ENCODE measurements around the gene CHKB.

DNA sequence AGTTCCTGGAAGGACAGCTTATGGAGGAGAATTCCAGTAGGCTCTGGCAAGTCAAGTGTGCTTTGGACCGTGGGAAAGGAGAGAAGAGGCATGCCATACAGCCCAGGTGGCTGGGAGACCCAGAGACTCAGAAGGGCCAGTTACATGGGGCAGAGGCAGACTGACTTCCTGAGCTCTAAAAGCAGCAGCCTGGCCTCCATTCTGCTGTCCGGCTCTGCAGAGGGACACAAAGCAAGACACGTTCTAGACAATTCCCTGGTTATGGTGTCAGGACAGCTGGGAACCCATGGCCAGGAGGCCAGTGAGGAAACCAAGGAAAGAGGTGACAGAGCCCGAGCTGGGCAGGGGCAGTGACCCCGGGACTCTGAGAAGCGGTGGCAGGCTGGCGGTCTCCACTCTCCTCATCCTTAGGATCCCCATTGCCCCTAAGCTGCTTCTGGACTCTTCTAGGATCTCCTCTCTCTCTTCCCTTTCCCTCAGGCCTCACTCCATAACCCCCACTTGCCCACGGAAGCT, 7.2 kb downstream of the CHKB start:
- TF ChIP-seq, protein P1, sequence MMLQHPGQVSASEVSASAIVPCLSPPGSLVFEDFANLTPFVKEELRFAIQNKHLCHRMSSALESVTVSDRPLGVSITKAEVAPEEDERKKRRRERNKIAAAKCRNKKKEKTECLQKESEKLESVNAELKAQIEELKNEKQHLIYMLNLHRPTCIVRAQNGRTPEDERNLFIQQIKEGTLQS (IDR thresholded peaks at IDR 0.05; ENCODE audit: borderline replicate concordance, extremely low read depth, low read depth, low read length): no peak
- TF ChIP-seq, protein P2, sequence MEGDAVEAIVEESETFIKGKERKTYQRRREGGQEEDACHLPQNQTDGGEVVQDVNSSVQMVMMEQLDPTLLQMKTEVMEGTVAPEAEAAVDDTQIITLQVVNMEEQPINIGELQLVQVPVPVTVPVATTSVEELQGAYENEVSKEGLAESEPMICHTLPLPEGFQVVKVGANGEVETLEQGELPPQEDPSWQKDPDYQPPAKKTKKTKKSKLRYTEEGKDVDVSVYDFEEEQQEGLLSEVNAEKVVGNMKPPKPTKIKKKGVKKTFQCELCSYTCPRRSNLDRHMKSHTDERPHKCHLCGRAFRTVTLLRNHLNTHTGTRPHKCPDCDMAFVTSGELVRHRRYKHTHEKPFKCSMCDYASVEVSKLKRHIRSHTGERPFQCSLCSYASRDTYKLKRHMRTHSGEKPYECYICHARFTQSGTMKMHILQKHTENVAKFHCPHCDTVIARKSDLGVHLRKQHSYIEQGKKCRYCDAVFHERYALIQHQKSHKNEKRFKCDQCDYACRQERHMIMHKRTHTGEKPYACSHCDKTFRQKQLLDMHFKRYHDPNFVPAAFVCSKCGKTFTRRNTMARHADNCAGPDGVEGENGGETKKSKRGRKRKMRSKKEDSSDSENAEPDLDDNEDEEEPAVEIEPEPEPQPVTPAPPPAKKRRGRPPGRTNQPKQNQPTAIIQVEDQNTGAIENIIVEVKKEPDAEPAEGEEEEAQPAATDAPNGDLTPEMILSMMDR (IDR thresholded peaks at IDR 0.05 in 2 of 3, conservative IDR thresholded peaks at IDR 0.05 in 1 of 3; ENCODE audit: control insufficient read depth in 2 of 3, extremely low read depth in 1 of 3, insufficient read depth in 1 of 3, low read depth in 3 of 3, low read length in 3 of 3): no peak
- TF ChIP-seq, protein P3, sequence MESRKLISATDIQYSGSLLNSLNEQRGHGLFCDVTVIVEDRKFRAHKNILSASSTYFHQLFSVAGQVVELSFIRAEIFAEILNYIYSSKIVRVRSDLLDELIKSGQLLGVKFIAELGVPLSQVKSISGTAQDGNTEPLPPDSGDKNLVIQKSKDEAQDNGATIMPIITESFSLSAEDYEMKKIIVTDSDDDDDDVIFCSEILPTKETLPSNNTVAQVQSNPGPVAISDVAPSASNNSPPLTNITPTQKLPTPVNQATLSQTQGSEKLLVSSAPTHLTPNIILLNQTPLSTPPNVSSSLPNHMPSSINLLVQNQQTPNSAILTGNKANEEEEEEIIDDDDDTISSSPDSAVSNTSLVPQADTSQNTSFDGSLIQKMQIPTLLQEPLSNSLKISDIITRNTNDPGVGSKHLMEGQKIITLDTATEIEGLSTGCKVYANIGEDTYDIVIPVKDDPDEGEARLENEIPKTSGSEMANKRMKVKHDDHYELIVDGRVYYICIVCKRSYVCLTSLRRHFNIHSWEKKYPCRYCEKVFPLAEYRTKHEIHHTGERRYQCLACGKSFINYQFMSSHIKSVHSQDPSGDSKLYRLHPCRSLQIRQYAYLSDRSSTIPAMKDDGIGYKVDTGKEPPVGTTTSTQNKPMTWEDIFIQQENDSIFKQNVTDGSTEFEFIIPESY (IDR thresholded peaks at IDR 0.05): no peak
- TF ChIP-seq BHLHE40 (IDR thresholded peaks at IDR 0.05; ENCODE audit: borderline replicate concordance in 1 of 2, low read depth in 2 of 2, low read length in 1 of 2): no peak
- TF ChIP-seq POLR2AphosphoS5 (IDR thresholded peaks at IDR 0.05; ENCODE audit: low read length): no peak
- TF ChIP-seq JUNB (IDR thresholded peaks at IDR 0.05): no peak
- no peak for TF ChIP-seq EZH2 (IDR thresholded peaks at IDR 0.05; ENCODE audit: borderline replicate concordance, control insufficient read depth, low read depth, low read length)
- no peak for TF ChIP-seq MYC (IDR thresholded peaks at IDR 0.05; ENCODE audit: insufficient read depth, insufficient read length, insufficient replicate concordance, low read length, severe bottlenecking)
- no peak for TF ChIP-seq BRCA1 (IDR thresholded peaks at IDR 0.05; ENCODE audit: low read depth, low read length)

Data from GM12878 (cell line).